H1 (cell line): Measurements from ENCODE around the gene STX7.

Source experiments
- ASH2L ChIP-seq: fragments of 200-600, 300-600 bp; sonication (generic); IDR thresholded peaks from one replicate; pipeline ENCODE4 v1.7.1; 2017; ENCODE audit warnings: low read length
- BRCA1 ChIP-seq: IDR thresholded peaks from 2 replicates; pipeline ENCODE4 v1.6.1; 2012; ENCODE audit warnings: low read depth, low read length, improper control_type of control experiment
- CTCF ChIP-seq, 3 experiments: IDR thresholded peaks; 1 replicate in 2 of 3; 2 replicates in 1 of 3; pipeline versions ENCODE4 v1.5.1 to v1.6.1; 2011; ENCODE audit warnings: low read length in 3 of 3, mild to moderate bottlenecking in 3 of 3, inconsistent platforms in 2 of 3, low read depth in 1 of 3, moderate library complexity in 1 of 3; ENCODE audit not compliant: insufficient read depth in 1 of 3; ENCODE audit errors: control extremely low read depth in 1 of 3
- EGR1 ChIP-seq: IDR thresholded peaks from 2 replicates; pipeline ENCODE4 v1.6.1; 2011; ENCODE audit warnings: low read depth, low read length, borderline replicate concordance
- EP300 ChIP-seq, 2 experiments: IDR thresholded peaks; 1 replicate in 1 of 2; 2 replicates in 1 of 2; pipeline ENCODE4 v1.6.1; 2011 to 2012; ENCODE audit warnings: low read depth in 2 of 2, low read length in 2 of 2, mild to moderate bottlenecking in 2 of 2, borderline replicate concordance in 1 of 2, inconsistent platforms in 1 of 2, moderate library complexity in 1 of 2
- EZH2 ChIP-seq: fragments of 200-600 bp; sonication (generic); IDR thresholded peaks from 2 replicates; pipeline ENCODE4 v1.7.1; 2012; ENCODE audit warnings: low read depth, mild to moderate bottlenecking, moderate library complexity, low read length, inconsistent platforms; ENCODE audit not compliant: severe bottlenecking
- KDM1A ChIP-seq: fragments of 200-600, 300-600 bp; sonication (generic); IDR thresholded peaks from 2 replicates; pipeline ENCODE4 v1.7.1; 2016; ENCODE audit warnings: mild to moderate bottlenecking, low read length, borderline replicate concordance
- MAX ChIP-seq: IDR thresholded peaks from 2 replicates; pipeline ENCODE4 v1.6.1; 2012; ENCODE audit warnings: inconsistent platforms
- POLR2A ChIP-seq, 2 experiments: IDR thresholded peaks; 1 replicate in 1 of 2; 2 replicates in 1 of 2; pipeline ENCODE4 v1.6.1; 2011; ENCODE audit warnings: low read depth in 2 of 2, low read length in 2 of 2, mild to moderate bottlenecking in 2 of 2; ENCODE audit errors: control extremely low read depth in 1 of 2
- POLR2AphosphoS5 ChIP-seq: IDR thresholded peaks from 2 replicates; pipeline ENCODE4 v1.6.1; 2011; ENCODE audit warnings: low read depth, low read length
- RAD21 ChIP-seq, 2 experiments: IDR thresholded peaks in 1 of 2; conservative IDR thresholded peaks in 1 of 2; 2 replicates each; pipeline ENCODE4 v1.6.1; 2011; ENCODE audit warnings: low read depth in 2 of 2, low read length in 2 of 2, improper control_type of control experiment in 1 of 2, inconsistent platforms in 1 of 2, mild to moderate bottlenecking in 1 of 2, moderate library complexity in 1 of 2
- RFX5 ChIP-seq: IDR thresholded peaks from 2 replicates; pipeline ENCODE4 v1.6.1; 2011; ENCODE audit warnings: low read depth, low read length, improper control_type of control experiment, borderline replicate concordance
- USF2 ChIP-seq: IDR thresholded peaks from 2 replicates; pipeline ENCODE4 v1.6.1; 2011; ENCODE audit warnings: low read length, improper control_type of control experiment
- ZNF274 ChIP-seq: IDR thresholded peaks from 2 replicates; pipeline ENCODE4 v1.7.0; 2012; ENCODE audit warnings: low read length, borderline replicate concordance; ENCODE audit errors: extremely low read depth

- TF ChIP-seq CTCF (IDR thresholded peaks at IDR 0.05; ENCODE audit: control extremely low read depth in 1 of 3, insufficient read depth in 1 of 3, low read depth in 1 of 3, low read length in 3 of 3) (no peak), POLR2AphosphoS5 (no peak), ZNF274 (no peak), MAX (no peak), POLR2A (IDR thresholded peaks at IDR 0.05; ENCODE audit: control extremely low read depth in 1 of 2, low read depth in 2 of 2, low read length in 2 of 2) (no peak), EZH2 (no peak), BRCA1 (no peak), KDM1A (no peak), ASH2L (no peak), RFX5 (no peak), EP300 (IDR thresholded peaks at IDR 0.05; ENCODE audit: borderline replicate concordance in 1 of 2, low read depth in 2 of 2, low read length in 2 of 2) (no peak), RAD21 (IDR thresholded peaks at IDR 0.05 in 1 of 2, conservative IDR thresholded peaks at IDR 0.05 in 1 of 2; ENCODE audit: low read depth in 2 of 2, low read length in 2 of 2) (no peak), USF2 (no peak), EGR1 (no peak)
Observed at GRCh38 chr6:132491881-132492280, 21.0 kb downstream of the STX7 start.
